ENCODE measurements around the gene CLMN.

GRCh38 chr14:95258156-95258555, 61.6 kb downstream of the CLMN start:
- TF ChIP-seq SUZ12 (IDR thresholded peaks at IDR 0.05; ENCODE audit: unreplicated experiment) (no peak), DPF2 (IDR thresholded peaks at IDR 0.05) (no peak), POLR2AphosphoS5 (IDR thresholded peaks at IDR 0.05; ENCODE audit: low read length) (no peak), LARP7 (IDR thresholded peaks at IDR 0.05) (no peak), TAF1 (IDR thresholded peaks at IDR 0.05; ENCODE audit: borderline replicate concordance, low read depth, low read length) (no peak), ESRRA (IDR thresholded peaks at IDR 0.05; ENCODE audit: low read length) (no peak), RCOR1 (conservative IDR thresholded peaks at IDR 0.05; ENCODE audit: low read depth, low read length) (no peak), NFYB (IDR thresholded peaks at IDR 0.05; ENCODE audit: insufficient read depth, low read depth, low read length) (no peak), SMAD1 (IDR thresholded peaks at IDR 0.05; ENCODE audit: low read depth, partially characterized antibody) (no peak)
- TF ChIP-seq, protein P1, sequence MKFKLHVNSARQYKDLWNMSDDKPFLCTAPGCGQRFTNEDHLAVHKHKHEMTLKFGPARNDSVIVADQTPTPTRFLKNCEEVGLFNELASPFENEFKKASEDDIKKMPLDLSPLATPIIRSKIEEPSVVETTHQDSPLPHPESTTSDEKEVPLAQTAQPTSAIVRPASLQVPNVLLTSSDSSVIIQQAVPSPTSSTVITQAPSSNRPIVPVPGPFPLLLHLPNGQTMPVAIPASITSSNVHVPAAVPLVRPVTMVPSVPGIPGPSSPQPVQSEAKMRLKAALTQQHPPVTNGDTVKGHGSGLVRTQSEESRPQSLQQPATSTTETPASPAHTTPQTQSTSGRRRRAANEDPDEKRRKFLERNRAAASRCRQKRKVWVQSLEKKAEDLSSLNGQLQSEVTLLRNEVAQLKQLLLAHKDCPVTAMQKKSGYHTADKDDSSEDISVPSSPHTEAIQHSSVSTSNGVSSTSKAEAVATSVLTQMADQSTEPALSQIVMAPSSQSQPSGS (IDR thresholded peaks at IDR 0.05; ENCODE audit: low read length), result no peak

Measured in GM12878 (cell line).